ENCODE results near the gene CNST. TPM values are rescaled to one million over a fixed set of nuclear protein-coding genes. Genes with fewer than 3 reads are reported as not detected.
"Not testable (repeated sequence)": the region's sequence is repeated elsewhere in the genome, so short reads cannot be mapped to it uniquely, and the experiment has no call there.

CNST gene
- total RNA-seq, 1 donor from 2014 or later = 12.3 TPM

DNA sequence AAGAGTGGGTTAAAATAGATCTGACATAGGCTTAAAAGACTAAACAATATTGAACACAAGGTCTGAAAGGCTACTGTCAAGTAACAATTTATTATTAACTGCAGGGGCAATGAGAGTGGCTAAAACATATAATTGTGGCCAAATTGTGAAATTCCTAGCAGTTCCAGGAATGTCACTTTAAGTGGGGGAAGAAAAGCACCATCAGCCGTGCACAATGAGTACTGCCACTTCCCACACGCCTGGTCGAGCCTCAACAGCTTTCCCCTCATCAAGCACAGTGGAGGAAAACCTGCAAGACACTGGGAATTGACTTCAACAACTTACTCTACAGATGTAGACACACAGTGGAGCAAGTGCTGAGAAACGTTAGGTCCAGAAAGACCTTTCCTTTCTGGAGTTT, 16.6 kb upstream of the CNST start:
- DNase-seq (ENCODE audit: low read depth) = no peak
- peaks cover 1% of the 10 kb centered on the region for H3K36me3 ChIP-seq (ENCODE audit: control insufficient read depth, insufficient read depth, low read length)
- no peak overlapping the region for H3K4me3 ChIP-seq (ENCODE audit: low read depth, low read length)

GRCh38 chr1:246550402-246550801, 15.9 kb upstream of the CNST start:
- TF ChIP-seq, protein P1, sequence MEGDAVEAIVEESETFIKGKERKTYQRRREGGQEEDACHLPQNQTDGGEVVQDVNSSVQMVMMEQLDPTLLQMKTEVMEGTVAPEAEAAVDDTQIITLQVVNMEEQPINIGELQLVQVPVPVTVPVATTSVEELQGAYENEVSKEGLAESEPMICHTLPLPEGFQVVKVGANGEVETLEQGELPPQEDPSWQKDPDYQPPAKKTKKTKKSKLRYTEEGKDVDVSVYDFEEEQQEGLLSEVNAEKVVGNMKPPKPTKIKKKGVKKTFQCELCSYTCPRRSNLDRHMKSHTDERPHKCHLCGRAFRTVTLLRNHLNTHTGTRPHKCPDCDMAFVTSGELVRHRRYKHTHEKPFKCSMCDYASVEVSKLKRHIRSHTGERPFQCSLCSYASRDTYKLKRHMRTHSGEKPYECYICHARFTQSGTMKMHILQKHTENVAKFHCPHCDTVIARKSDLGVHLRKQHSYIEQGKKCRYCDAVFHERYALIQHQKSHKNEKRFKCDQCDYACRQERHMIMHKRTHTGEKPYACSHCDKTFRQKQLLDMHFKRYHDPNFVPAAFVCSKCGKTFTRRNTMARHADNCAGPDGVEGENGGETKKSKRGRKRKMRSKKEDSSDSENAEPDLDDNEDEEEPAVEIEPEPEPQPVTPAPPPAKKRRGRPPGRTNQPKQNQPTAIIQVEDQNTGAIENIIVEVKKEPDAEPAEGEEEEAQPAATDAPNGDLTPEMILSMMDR (IDR thresholded peaks at IDR 0.05; ENCODE audit: insufficient read depth, low read length, poor library complexity, severe bottlenecking) = no peak
- DNase-seq (ENCODE audit: low read depth) = no peak
- Histone ChIP-seq H3K4me3 (ENCODE audit: low read depth, low read length) (no peak overlapping the region), H3K27me3 (ENCODE audit: control insufficient read depth, insufficient read depth, low read length) (no peaks in the 10 kb centered on the region), H3K36me3 (ENCODE audit: control insufficient read depth, insufficient read depth, low read length) (peaks cover 1% of the 10 kb centered on the region)

More for the DNA sequence above, 16.6 kb upstream of the CNST start:
- H3K27me3 ChIP-seq (ENCODE audit: control insufficient read depth, insufficient read depth, low read length) = no peaks in the 10 kb centered on the region
- TF ChIP-seq, protein P1 (IDR thresholded peaks at IDR 0.05; ENCODE audit: insufficient read depth, low read length, poor library complexity, severe bottlenecking) = no peak

DNA sequence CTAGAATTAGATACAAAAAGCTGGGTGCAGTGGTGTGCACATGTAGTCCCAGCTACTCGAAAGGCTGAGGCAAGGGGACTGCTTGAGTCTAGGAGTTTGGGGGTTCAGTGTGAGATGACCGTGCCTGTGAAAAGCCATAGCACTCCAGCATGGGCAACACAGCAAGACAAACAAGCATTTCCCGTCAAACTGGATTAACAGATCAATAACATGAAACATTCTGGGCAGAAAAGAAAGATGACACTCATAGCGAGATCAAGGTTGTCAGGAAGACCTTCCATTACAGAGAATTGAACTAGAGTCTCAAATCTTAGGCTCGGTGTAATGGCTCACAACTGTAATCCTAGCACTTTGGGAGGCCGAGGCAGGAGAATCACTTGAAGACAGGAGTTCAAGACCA, 14.1 kb upstream of the CNST start:
- H3K27me3 ChIP-seq (ENCODE audit: control insufficient read depth, insufficient read depth, low read length) = no peaks in the 10 kb centered on the region
- no peak overlapping the region for H3K4me3 ChIP-seq (ENCODE audit: low read depth, low read length)
- no peak for DNase-seq (ENCODE audit: low read depth)
- H3K36me3 ChIP-seq (ENCODE audit: control insufficient read depth, insufficient read depth, low read length) = peaks cover 1% of the 10 kb centered on the region
- TF ChIP-seq, protein P1 (IDR thresholded peaks at IDR 0.05; ENCODE audit: insufficient read depth, low read length, poor library complexity, severe bottlenecking) = no peak

DNA sequence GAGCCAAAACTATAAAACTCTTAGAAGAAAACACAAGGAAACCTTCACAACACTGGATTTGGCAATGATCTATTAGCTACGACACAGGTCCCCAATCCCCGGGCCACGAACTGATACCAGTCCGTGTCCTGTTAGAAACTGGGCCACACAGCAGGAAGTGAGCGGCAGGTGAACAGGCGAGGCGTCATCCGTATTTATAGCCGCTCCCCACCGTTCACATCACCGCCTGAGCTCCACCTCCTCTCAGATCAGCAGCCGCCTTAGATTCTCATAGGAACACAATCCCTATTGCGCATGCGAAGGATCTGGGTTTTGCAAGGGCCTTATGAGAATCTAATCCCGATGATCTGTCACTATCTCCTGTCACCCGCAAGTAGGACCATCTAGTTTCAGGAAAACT, 12.1 kb upstream of the CNST start:
- H3K27me3 ChIP-seq (ENCODE audit: control insufficient read depth, insufficient read depth, low read length) = no peaks in the 10 kb centered on the region
- no peak overlapping the region for H3K4me3 ChIP-seq (ENCODE audit: low read depth, low read length)
- no peak for DNase-seq (ENCODE audit: low read depth)
- peaks cover 1% of the 10 kb centered on the region for H3K36me3 ChIP-seq (ENCODE audit: control insufficient read depth, insufficient read depth, low read length)
- TF ChIP-seq, protein P1 (IDR thresholded peaks at IDR 0.05; ENCODE audit: insufficient read depth, low read length, poor library complexity, severe bottlenecking) = no peak

DNA sequence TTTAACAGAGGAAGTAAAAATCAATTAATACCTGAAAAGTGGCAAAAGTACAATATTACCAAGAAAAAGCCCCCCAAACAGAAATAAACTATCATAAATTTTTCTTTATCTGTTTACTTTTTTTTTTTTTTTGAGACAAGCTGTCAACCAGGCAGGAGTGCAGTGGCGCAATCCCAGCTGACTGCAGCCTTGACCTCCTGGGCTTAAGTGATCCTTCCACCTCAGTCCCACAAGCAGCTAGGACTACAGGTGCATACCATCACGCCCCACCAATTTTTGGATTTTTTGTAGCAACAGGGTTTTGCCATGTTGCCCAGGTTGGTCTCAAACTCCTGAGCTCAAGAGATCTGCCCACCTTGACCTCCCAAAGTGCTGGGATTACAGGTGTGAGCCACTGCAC, 8.2 kb upstream of the CNST start:
- TF ChIP-seq, protein P1 (IDR thresholded peaks at IDR 0.05; ENCODE audit: insufficient read depth, low read length, poor library complexity, severe bottlenecking) = no peak
- H3K27me3 ChIP-seq (ENCODE audit: control insufficient read depth, insufficient read depth, low read length) = no peaks in the 10 kb centered on the region
- H3K4me3 ChIP-seq (ENCODE audit: low read depth, low read length) = no peak overlapping the region
- H3K36me3 ChIP-seq (ENCODE audit: control insufficient read depth, insufficient read depth, low read length) = no peaks in the 10 kb centered on the region
- DNase-seq (ENCODE audit: low read depth) = no peak

GRCh38 chr1:246559310-246559709, 6.9 kb upstream of the CNST start:
- Histone ChIP-seq H3K4me3 (ENCODE audit: low read depth, low read length) (no peak overlapping the region), H3K36me3 (ENCODE audit: control insufficient read depth, insufficient read depth, low read length) (no peaks in the 10 kb centered on the region), H3K27me3 (ENCODE audit: control insufficient read depth, insufficient read depth, low read length) (no peaks in the 10 kb centered on the region)
- DNase-seq (ENCODE audit: low read depth) = no peak
- TF ChIP-seq, protein P1 (IDR thresholded peaks at IDR 0.05; ENCODE audit: insufficient read depth, low read length, poor library complexity, severe bottlenecking) = no peak

DNA sequence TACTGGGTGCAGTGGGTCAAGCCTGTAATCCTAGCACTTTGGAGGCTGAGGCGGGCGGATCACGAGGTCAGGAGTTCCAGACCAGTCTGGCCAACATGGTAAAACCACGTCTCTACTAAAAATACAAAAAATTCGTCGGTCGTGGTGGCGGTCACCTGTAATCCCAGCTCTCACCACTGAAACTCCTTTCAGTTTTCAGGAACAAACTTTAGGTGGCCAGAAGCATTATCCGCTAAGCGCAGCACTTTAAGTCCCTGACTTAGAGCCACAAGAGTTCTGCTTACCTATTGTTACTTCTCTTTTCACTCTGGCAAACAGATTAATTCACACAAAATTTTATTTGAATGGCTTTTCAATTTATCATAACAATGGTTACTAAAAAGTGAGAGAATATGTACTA, 5.4 kb upstream of the CNST start:
- not testable (repeated sequence) for H3K4me3 ChIP-seq (ENCODE audit: low read depth, low read length); DNase-seq (ENCODE audit: low read depth); H3K27me3 ChIP-seq (ENCODE audit: control insufficient read depth, insufficient read depth, low read length); H3K36me3 ChIP-seq (ENCODE audit: control insufficient read depth, insufficient read depth, low read length)

Measured in kidney epithelial cell (primary cell).